TTC549 (cell line): ENCODE measurements around the gene METTL17.
"Not testable (repeated sequence)": the region's sequence is repeated elsewhere in the genome, so short reads cannot be mapped to it uniquely, and the experiment has no call there.

ENCODE experiments used
- FAIRE-seq: peaks from 2 replicates; lab custom pipeline; 2012; peaks lifted over from hg19 to GRCh38; lab: Jason Lieb, UNC

The METTL17 gene

GRCh38 chr14:21025371-21026273, 35.8 kb downstream of the METTL17 start:
- FAIRE-seq = no peak

DNA sequence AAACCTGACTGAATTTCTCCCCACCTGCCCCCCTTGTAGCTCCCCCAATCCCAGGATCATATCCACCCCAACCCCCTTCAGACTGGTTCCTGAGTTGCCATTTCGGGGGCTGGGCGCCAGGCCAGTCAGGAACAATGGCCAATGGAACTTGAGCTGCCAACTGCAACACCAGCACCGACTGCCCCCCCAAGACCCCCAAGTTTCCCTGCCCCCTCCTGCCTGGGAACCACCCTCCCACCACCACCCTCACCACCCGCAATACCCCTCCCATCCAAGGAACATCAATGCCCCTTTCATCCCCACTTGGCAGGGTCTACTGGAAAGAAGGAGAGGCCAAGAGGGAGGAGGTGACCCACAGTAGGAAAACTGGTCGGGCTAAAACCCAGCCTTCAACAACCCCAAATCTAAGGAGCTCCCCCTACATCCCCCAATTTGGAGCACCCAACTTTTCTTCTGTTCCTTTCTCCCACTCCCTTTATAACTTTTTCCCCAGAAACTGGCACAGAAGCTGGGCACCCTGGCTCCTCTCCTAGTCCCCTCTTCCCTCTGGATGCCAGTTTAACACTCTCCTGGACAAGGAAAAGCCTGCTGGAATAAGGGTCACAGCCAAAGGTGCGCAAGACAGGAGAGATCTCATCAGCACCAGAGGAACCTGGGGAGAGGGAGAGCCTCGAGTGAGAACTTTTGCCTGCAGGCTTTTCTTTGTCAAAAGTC, 36.7 kb downstream of the METTL17 start:
- FAIRE-seq = no peak

- FAIRE-seq = no peak
These were observed 37.2 kb downstream of the METTL17 start for GRCh38 chr14:21026988-21027315.

GRCh38 chr14:21029917-21030316, 40.1 kb downstream of the METTL17 start, which contains the start of gene TPPP2:
TSS of gene TPPP2 (plus strand) at chr14:21030217. CDS start at chr14:21030582, 365 bp downstream.
- FAIRE-seq = no peak

GRCh38 chr14:21030531-21030930, 40.8 kb downstream of the METTL17 start:
- no peak for FAIRE-seq

- FAIRE-seq = no peak
These were observed 42.7 kb downstream of the METTL17 start for GRCh38 chr14:21032326-21033132.

DNA sequence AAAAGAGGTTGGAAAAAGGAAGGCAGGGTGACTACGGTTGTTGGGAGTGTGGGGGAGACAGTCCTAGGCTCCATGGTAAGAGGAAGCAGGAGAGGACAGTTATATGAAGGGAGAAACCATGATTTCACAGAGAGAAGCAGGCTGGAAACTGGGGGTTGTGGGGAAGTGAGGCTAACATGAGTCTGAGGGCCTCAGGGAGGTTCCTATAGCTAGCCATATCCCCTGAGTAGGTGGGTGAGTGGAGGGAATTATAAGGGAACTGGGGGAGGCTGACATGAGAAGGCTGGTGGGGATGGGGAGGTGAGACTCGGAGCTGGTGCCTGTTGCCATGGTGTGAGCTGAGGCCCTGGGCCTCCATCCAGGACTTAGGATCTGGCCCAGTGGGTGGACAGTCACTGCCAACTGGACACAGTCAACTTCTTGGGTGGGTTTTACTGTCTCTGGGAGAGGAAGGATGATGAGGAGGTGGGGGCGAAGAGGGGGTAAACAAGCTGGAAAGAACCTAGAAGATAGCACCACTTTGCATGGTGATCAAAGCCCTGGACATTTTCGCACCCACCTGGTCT, 43.4 kb downstream of the METTL17 start:
- FAIRE-seq = no peak

DNA sequence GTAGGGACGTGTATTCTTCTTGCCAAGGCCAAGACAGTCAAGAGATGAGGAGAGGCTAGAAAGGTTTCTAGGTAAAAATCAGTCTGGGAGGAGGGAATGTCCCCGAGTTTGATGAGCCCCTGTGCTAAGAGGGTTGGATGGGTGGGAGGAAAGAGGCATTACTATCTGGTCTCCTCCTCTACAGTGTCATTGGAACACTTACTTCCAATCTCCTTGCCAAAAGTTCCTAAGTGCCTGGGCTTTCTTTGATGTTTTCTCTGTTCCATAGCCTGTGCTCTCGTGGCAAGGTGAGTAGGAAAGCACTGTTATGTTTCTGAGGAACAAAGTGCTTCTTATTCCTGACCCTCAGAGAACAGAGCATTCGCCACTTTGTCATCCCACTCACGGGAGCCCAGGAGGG, 44.9 kb downstream of the METTL17 start, which contains the start of gene RNASE13:
Gene RNASE13 (minus strand): TSS at position 101 of the 400 bp plus-strand sequence. CDS start 519 bp downstream, outside the sequence.
- FAIRE-seq = no peak

- FAIRE-seq = no peak
These were observed 47.0 kb downstream of the METTL17 start for GRCh38 chr14:21036751-21037150.

DNA sequence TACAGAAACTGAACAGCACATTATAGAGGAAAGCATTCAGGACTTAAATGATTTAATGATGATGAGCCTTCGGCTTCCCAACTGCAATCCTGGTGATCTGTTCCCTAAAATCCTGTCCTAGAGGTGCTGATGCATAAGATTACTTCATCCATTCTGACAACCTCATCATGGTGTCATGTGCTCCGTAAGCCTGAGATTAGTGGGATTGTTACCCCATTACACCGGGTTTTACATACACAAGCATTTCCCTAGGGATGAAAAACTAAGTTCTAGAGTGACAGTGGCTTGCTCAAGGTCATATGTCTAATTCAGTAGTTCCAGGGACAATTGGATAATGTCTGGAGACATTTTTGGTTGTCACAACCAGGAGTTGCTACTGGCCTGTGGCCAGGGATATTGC, 47.4 kb downstream of the METTL17 start:
- FAIRE-seq = no peak

GRCh38 chr14:21038441-21039422, 49.0 kb downstream of the METTL17 start:
- no peak for FAIRE-seq

DNA sequence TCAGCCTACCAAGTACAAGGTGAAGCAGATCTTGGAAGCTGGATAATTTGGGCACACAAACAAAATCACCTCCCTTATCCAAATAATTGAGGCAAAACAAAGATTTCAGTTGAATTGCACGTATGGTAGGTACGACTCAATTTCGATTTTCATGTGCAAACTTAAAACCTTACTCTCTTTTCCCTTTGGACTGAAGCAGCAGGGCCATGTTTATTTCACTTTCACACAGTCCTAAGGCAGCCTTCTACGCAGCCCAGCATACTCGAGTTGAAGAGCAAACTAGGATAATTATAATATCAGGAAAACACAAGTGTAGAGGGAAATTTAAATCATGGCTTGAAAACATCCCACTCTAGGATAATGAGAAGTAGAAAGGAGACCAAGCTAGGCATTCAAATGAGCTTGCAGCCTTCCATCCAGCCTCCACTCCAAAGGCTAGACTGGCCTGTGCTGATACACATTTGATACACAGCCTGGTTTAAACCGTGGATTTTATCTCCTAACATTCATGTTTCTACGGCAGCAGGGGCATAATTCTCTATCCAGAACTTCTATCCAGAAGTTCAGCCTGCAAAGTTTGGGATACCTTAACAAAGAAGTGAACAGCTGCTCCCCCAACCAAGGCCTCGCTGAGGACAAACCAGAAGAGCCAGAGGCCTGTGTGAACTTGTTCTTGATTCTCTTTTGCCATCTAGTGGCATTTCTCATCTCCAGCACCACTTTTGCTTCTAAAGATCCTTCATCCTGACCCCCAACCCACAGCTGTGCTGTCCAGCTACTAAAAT, 50.0 kb downstream of the METTL17 start:
- FAIRE-seq = no peak

- FAIRE-seq = no peak
These were observed 50.7 kb downstream of the METTL17 start for GRCh38 chr14:21040370-21040925.

GRCh38 chr14:21040941-21041340, 51.2 kb downstream of the METTL17 start:
- not testable (repeated sequence) for FAIRE-seq

- no peak for FAIRE-seq
These were observed 52.1 kb downstream of the METTL17 start, which contains the start of gene RNASE7 for GRCh38 chr14:21041676-21042433. TSS of gene RNASE7 (plus strand) at chr14:21042362. CDS start at chr14:21042993, 631 bp downstream.

DNA sequence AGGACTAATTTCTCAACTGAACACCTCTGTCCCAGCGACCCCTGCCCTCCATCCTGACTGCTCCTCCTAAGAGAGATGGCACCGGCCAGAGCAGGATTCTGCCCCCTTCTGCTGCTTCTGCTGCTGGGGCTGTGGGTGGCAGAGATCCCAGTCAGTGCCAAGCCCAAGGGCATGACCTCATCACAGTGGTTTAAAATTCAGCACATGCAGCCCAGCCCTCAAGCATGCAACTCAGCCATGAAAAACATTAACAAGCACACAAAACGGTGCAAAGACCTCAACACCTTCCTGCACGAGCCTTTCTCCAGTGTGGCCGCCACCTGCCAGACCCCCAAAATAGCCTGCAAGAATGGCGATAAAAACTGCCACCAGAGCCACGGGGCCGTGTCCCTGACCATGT, 53.1 kb downstream of the METTL17 start:
- FAIRE-seq = no peak

DNA sequence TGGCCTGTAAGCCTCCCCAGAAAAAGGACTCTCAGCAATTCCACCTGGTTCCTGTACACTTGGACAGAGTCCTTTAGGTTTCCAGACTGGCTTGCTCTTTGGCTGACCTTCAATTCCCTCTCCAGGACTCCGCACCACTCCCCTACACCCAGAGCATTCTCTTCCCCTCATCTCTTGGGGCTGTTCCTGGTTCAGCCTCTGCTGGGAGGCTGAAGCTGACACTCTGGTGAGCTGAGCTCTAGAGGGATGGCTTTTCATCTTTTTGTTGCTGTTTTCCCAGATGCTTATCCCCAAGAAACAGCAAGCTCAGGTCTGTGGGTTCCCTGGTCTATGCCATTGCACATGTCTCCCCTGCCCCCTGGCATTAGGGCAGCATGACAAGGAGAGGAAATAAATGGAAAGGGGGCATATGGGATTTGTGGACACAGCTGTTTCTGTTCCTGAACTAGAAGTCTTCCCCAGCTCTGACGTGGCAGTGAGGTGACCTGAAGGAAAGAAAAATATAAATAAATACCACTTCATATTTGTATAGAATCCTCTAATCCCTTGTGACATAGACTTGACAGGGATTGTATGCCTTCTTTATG, 53.7 kb downstream of the METTL17 start:
- no peak for FAIRE-seq

- FAIRE-seq = no peak
These were observed 54.3 kb downstream of the METTL17 start for GRCh38 chr14:21043974-21044618.
